Hematopoietic multipotent progenitor cell (in vitro differentiated cells): ENCODE measurements around the gene UTP25. TPM values are rescaled to one million over a fixed set of nuclear protein-coding genes. Genes with fewer than 3 reads are reported as not detected.
"Not testable (repeated sequence)": the region's sequence is repeated elsewhere in the genome, so short reads cannot be mapped to it uniquely, and the experiment has no call there.

ENCODE experiments used
- DNase-seq, 3 donors: peaks; one replicate each; pipeline ENCODE4 v3.0.0-alpha.2; 2011 to 2015; ENCODE audit warnings: low read depth in 2 of 3, low spot score in 2 of 3
- total RNA-seq: library from RNA; depleted of rRNA; stranded (reverse); fragments of >200 nt; gene quantifications from one replicate; pipeline ENCODE4 v1.2.3, GENCODE V29; 2012

Gene UTP25
- total RNA-seq, 1 donor = 3.8 TPM

DNA sequence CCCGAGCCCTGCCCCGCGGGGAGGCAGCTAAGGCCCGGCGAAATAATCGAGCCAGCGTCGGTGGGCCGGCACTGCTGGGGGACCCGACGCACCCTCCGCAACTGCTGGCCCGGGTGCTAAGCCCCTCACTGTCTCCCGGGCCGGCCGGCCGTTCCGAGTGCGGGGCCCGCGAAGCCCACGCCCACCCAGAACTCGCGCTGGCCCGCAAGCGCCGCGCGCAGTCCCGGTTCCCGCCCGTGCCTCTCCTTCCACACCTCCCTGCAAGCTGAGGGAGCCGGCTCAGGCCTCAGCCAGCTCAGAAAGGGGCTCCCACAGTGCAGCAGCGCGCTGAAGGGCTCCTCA, 61.3 kb downstream of the UTP25 start:
- no peak for DNase-seq

GRCh38 chr1:209890641-209891330, 63.0 kb downstream of the UTP25 start:
- DNase-seq = no peak

DNA sequence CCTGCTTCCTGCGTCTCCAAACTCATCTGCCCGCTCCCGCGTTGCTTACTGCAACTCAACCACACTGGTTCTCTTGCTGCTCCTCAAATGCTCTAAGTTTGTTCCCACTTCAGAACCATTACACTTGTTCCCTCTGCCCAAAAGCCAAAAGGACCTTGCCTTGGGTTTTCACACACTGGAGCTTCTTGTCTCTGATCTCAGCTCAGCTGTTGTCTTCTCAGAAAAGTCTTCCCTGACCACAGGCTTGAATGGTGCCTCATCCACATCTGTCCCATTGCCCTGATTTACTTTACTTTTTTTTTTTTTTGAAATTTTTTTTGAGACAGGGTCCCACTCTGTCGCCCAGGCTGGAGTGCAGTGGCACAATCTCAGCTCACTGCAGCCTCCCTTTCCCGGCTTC, 66.0 kb downstream of the UTP25 start:
- no peak for DNase-seq

- DNase-seq = no peak
These were observed 67.9 kb downstream of the UTP25 start for GRCh38 chr1:209895709-209896108.

DNA sequence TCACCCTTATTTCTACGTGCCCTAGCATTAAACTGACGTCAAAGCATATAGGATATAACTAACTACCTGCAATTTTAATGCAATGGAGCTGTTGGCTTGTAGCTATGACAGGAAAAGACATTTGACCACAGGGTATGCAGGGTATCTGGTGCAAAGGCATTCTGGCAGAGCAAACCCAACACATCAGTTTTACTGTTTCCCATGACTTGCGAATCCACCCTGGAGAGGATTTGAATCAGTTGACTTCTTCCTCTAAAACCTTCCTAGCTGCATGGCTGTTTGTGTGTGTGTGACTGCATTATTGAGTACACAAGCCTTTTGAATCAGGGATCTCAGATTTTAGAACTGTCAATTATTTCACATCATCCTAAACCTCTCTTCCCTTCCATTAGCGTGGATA, 68.6 kb downstream of the UTP25 start:
- no peak for DNase-seq

- DNase-seq = not testable (repeated sequence)
These were observed 70.5 kb downstream of the UTP25 start for GRCh38 chr1:209898271-209898670.

GRCh38 chr1:209898851-209899250, 71.1 kb downstream of the UTP25 start:
- not testable (repeated sequence) for DNase-seq

DNA sequence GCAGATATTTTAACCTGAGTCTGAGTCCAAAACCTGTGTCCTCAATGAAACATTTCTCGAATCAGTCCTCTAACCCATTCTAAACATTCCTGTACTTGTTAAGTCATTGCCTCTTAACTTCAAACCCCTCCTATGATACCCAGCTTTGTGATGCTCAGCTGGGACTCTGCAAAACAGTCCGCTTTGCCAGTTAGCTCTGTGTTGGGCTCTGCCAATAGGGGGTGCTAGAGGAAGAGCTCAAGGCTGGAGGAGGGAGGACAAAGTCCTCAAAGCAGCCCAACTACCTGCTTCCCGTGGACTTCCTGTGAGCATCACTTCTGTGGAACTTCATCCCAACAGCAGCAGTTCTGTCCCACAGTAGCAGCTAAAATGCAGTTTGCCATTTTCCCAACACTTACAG, 72.2 kb downstream of the UTP25 start:
- peak in 2 of 3 donors; percentile 3 for DNase-seq

GRCh38 chr1:209900734-209901133, 73.0 kb downstream of the UTP25 start:
- no peak for DNase-seq

- DNase-seq = no peak
These were observed 73.4 kb downstream of the UTP25 start for GRCh38 chr1:209901211-209901610.

- not testable (repeated sequence) for DNase-seq
These were observed 77.0 kb downstream of the UTP25 start for GRCh38 chr1:209904774-209905173.

Other genes with a start within 250 kb of the UTP25 start
- not detected for gene CAMK1G, start 244.3 kb upstream of the UTP25 start, total RNA-seq
- gene LAMB3, start 175.5 kb upstream of the UTP25 start, total RNA-seq = 0.54 TPM
- gene G0S2, start 152.6 kb upstream of the UTP25 start, total RNA-seq = 5.1 TPM
- not detected for gene HSD11B1, start 123.1 kb upstream of the UTP25 start, total RNA-seq
- gene TRAF3IP3, start 71.9 kb upstream of the UTP25 start, total RNA-seq = 32.9 TPM
- gene C1orf74, start 43.4 kb upstream of the UTP25 start, total RNA-seq = 3.5 TPM
- 5.4 TPM for gene IRF6, start 21.8 kb upstream of the UTP25 start, total RNA-seq
- gene SYT14, start 110.2 kb downstream of the UTP25 start, total RNA-seq = not detected